ENCODE results near the gene CRB2.

CRB2 gene

DNA sequence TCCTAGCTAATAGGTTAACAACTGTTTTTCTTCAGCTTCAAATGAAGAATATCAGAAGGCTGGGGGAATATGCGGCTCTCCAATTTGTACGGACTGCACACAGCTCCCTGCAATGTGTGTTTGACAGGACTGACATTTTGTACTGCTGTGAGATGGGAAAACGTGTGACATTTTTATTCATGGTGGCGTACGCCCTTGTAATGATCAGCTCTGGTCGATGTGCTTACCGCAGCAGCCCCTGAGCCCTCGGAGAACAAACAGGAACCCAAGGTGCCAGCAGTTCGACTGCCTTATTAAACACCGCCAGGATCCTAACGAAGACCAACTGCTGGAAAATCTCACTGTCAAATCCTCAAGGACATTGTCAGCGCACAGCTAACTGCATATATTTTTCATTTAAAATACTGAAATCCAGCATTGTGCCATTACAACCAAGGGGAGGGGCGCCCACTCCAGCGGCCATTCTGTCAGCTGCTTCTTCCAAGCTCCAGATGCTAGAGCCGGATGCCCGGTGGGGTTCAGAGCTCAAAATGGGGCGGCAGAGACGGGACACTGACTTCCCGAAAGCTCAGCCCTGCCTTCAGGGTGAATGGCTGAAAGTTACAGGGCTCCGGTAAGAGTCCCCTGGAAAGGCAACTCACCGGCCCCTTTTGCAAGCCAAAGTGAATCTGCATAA, 66.8 kb downstream of the CRB2 start:
- no peak overlapping the region for H3K4me3 ChIP-seq (ENCODE audit: low read depth, low read length)
- TF ChIP-seq, protein P1, sequence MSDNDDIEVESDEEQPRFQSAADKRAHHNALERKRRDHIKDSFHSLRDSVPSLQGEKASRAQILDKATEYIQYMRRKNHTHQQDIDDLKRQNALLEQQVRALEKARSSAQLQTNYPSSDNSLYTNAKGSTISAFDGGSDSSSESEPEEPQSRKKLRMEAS (IDR thresholded peaks at IDR 0.05; ENCODE audit: low read depth, low read length): no peak
- TF ChIP-seq POLR2A (IDR thresholded peaks at IDR 0.05; ENCODE audit: extremely low read depth, insufficient read length) (no peak), MYC (IDR thresholded peaks at IDR 0.05; ENCODE audit: low read depth, low read length) (no peak)
- TF ChIP-seq, protein P2, sequence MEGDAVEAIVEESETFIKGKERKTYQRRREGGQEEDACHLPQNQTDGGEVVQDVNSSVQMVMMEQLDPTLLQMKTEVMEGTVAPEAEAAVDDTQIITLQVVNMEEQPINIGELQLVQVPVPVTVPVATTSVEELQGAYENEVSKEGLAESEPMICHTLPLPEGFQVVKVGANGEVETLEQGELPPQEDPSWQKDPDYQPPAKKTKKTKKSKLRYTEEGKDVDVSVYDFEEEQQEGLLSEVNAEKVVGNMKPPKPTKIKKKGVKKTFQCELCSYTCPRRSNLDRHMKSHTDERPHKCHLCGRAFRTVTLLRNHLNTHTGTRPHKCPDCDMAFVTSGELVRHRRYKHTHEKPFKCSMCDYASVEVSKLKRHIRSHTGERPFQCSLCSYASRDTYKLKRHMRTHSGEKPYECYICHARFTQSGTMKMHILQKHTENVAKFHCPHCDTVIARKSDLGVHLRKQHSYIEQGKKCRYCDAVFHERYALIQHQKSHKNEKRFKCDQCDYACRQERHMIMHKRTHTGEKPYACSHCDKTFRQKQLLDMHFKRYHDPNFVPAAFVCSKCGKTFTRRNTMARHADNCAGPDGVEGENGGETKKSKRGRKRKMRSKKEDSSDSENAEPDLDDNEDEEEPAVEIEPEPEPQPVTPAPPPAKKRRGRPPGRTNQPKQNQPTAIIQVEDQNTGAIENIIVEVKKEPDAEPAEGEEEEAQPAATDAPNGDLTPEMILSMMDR (IDR thresholded peaks at IDR 0.05; ENCODE audit: low read depth, low read length): no peak
- DNase-seq (ENCODE audit: low read depth): no peak

GRCh38 chr9:123423311-123423640, 67.3 kb downstream of the CRB2 start:
- DNase-seq (ENCODE audit: low read depth): no peak
- TF ChIP-seq MYC (IDR thresholded peaks at IDR 0.05; ENCODE audit: low read depth, low read length): no peak
- TF ChIP-seq, protein P1 (IDR thresholded peaks at IDR 0.05; ENCODE audit: low read depth, low read length): no peak
- TF ChIP-seq, protein P2 (IDR thresholded peaks at IDR 0.05; ENCODE audit: low read depth, low read length): no peak
- no peak overlapping the region for H3K4me3 ChIP-seq (ENCODE audit: low read depth, low read length)

GRCh38 chr9:123424131-123424530, 68.1 kb downstream of the CRB2 start:
- no peak for DNase-seq (ENCODE audit: low read depth)
- TF ChIP-seq, protein P2 (IDR thresholded peaks at IDR 0.05; ENCODE audit: low read depth, low read length): no peak
- TF ChIP-seq MYC (IDR thresholded peaks at IDR 0.05; ENCODE audit: low read depth, low read length) (no peak), POLR2A (IDR thresholded peaks at IDR 0.05; ENCODE audit: extremely low read depth, insufficient read length) (no peak)
- TF ChIP-seq, protein P1 (IDR thresholded peaks at IDR 0.05; ENCODE audit: low read depth, low read length): no peak
- H3K4me3 ChIP-seq (ENCODE audit: low read depth, low read length): no peak overlapping the region

DNA sequence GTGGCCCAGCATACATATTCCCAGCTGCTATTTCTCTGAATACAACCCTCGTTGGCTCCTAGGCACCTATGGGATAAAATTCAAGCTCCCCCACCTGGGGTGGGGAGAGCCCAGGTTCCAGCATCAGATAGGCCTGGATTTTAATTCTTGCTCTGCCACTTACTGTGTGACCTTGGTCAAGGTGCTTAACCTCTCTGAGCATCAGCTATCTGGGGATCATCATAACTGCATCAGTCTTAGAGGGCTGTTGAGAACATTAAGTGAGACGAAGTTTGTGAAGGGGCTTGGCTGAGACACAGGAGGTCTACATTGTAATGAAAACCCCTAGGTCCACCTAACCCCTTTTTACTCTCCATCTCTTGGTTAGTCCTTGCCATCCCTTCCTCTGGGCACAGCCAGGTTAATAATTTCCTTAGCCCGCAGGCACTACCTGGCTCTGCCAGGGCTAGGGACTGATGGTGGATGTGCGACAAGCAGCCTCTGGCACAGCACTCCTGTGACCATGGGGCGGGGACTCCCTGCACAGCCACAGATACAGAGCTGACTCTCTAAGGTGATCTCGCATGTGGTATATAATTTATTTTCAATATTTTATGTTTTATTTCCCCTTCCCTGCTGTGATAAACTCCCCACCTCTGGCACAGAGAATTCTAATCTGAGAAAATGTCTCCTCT, 68.7 kb downstream of the CRB2 start:
- no peak for DNase-seq (ENCODE audit: low read depth)
- TF ChIP-seq, protein P2 (IDR thresholded peaks at IDR 0.05; ENCODE audit: low read depth, low read length): no peak
- TF ChIP-seq POLR2A (IDR thresholded peaks at IDR 0.05; ENCODE audit: extremely low read depth, insufficient read length): no peak
- H3K4me3 ChIP-seq (ENCODE audit: low read depth, low read length): no peak overlapping the region

DNA sequence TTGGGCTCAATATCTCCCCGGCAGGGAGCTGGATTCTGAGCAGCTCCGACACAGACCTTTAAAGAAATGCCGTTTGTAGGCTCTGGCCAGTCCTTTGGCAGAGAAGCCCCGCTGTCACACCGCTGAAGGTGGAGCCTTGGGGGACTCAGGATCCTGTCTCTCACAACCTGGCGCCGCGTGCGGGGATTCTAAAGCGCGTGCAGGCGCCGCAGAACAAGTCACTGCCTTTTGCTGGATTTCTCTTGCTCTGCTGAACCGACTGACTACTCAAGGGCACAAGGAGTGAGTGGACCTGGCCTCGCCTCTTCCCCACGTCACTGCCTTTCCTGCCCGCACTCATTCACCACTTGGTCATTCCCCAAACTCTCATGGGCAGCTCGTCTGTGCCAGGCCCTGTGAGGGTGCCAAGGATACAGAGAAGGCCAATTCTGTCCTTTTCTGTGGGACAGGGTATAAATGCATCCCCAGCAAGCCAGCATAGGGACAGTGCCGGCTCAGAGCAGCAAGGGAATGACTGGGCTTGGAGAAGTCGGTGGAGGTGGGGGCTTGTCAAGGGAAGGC, 69.3 kb downstream of the CRB2 start:
- DNase-seq (ENCODE audit: low read depth): no peak
- TF ChIP-seq POLR2A (IDR thresholded peaks at IDR 0.05; ENCODE audit: extremely low read depth, insufficient read length) (no peak), MYC (IDR thresholded peaks at IDR 0.05; ENCODE audit: low read depth, low read length) (no peak)
- TF ChIP-seq, protein P2 (IDR thresholded peaks at IDR 0.05; ENCODE audit: low read depth, low read length): no peak
- TF ChIP-seq, protein P1 (IDR thresholded peaks at IDR 0.05; ENCODE audit: low read depth, low read length): no peak
- no peak overlapping the region for H3K4me3 ChIP-seq (ENCODE audit: low read depth, low read length)
